ENCODE data around the gene ZBTB16.

- TF ChIP-seq CTCF (IDR thresholded peaks at IDR 0.05; ENCODE audit: borderline replicate concordance, extremely low read depth, low read length, poor library complexity, severe bottlenecking) = no peak
- TF ChIP-seq EZH2 (IDR thresholded peaks at IDR 0.05; ENCODE audit: borderline replicate concordance, low read depth, low read length, severe bottlenecking) = no peak
These were observed 61.1 kb downstream of the ZBTB16 start for GRCh38 chr11:114120606-114121005.

Data from DND-41 (cell line).